Adrenal gland (tissue), 5 donors: ENCODE results near the gene UBN1.

Experiments
- POLR2A ChIP-seq, 2 donors: fragments of 450-650 bp; IDR thresholded peaks; one replicate each; pipeline ENCODE4 v1.6.1; 2017; ENCODE audit warnings: antibody characterized with exemption in 2 of 2, mild to moderate bottlenecking in 2 of 2, moderate library complexity in 1 of 2
- TF ChIP-seq, protein P1 (sequence below), 6 experiments: fragments of 450-650 bp in 4 of 6; fragments of 200-600 bp in 2 of 6; sonication (generic) in 1 of 6; IDR thresholded peaks; 1 replicate in 5 of 6; 2 replicates in 1 of 6; pipeline versions ENCODE4 v1.5.1 to v1.8.0; 2016 to 2021; ENCODE audit warnings: antibody characterized with exemption in 6 of 6, mild to moderate bottlenecking in 2 of 6, moderate library complexity in 1 of 6
- donor health status: DM: no; HTN: no; CAD: no.

DNA sequence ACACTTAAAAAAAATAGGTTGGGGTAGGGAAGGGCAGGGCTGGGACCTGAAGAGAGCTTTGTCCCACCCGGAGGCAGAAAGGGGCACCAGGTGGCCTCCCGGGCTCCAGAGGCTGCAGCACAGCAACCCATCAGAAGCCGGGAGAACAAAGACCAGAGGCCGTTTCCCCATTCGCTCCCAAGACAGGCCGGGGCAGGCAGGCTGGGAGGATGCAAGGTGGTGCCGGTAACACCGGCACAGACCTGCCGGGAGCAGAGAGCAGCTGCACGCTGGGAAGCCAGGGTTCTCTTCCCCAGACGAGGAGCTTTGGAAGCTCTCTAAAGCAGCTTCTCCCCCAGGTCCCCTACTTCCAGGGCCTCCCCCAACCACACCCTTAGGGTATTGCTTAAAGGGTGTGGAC lies 84.1 kb downstream of the UBN1 start:
- TF ChIP-seq, protein P1, sequence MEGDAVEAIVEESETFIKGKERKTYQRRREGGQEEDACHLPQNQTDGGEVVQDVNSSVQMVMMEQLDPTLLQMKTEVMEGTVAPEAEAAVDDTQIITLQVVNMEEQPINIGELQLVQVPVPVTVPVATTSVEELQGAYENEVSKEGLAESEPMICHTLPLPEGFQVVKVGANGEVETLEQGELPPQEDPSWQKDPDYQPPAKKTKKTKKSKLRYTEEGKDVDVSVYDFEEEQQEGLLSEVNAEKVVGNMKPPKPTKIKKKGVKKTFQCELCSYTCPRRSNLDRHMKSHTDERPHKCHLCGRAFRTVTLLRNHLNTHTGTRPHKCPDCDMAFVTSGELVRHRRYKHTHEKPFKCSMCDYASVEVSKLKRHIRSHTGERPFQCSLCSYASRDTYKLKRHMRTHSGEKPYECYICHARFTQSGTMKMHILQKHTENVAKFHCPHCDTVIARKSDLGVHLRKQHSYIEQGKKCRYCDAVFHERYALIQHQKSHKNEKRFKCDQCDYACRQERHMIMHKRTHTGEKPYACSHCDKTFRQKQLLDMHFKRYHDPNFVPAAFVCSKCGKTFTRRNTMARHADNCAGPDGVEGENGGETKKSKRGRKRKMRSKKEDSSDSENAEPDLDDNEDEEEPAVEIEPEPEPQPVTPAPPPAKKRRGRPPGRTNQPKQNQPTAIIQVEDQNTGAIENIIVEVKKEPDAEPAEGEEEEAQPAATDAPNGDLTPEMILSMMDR (IDR thresholded peaks at IDR 0.05), result no peak
- no peak for TF ChIP-seq POLR2A (IDR thresholded peaks at IDR 0.05)
